Measurements from ENCODE around the gene NSMCE1.

The NSMCE1 gene

GRCh38 chr16:27185776-27186130, 82.8 kb downstream of the NSMCE1 start:
- DNase-seq (ENCODE audit: low read depth), result no peak
- H3K4me3 ChIP-seq (ENCODE audit: control insufficient read depth, low read depth, low read length), result no peak overlapping the region
- no peak for TF ChIP-seq CTCF (conservative IDR thresholded peaks at IDR 0.05; ENCODE audit: control insufficient read depth, insufficient read depth, low read depth, low read length)

- TF ChIP-seq CTCF (conservative IDR thresholded peaks at IDR 0.05; ENCODE audit: control insufficient read depth, insufficient read depth, low read depth, low read length), result no peak
- no peak for DNase-seq (ENCODE audit: low read depth)
- no peak overlapping the region for H3K4me3 ChIP-seq (ENCODE audit: control insufficient read depth, low read depth, low read length)
Measured at GRCh38 chr16:27182906-27183405, 85.6 kb downstream of the NSMCE1 start.

- peak; percentile 7 for TF ChIP-seq CTCF (conservative IDR thresholded peaks at IDR 0.05; ENCODE audit: control insufficient read depth, insufficient read depth, low read depth, low read length)
- H3K4me3 ChIP-seq (ENCODE audit: control insufficient read depth, low read depth, low read length), result no peak overlapping the region
- no peak for DNase-seq (ENCODE audit: low read depth)
Measured at GRCh38 chr16:27181019-27181790, 87.4 kb downstream of the NSMCE1 start.

GRCh38 chr16:27179500-27180072, 89.0 kb downstream of the NSMCE1 start:
- no peak overlapping the region for H3K4me3 ChIP-seq (ENCODE audit: control insufficient read depth, low read depth, low read length)
- peak; percentile 71 for DNase-seq (ENCODE audit: low read depth)
- TF ChIP-seq CTCF (conservative IDR thresholded peaks at IDR 0.05; ENCODE audit: control insufficient read depth, insufficient read depth, low read depth, low read length), result peak; percentile 92

GRCh38 chr16:27177031-27177774, 91.4 kb downstream of the NSMCE1 start:
- DNase-seq (ENCODE audit: low read depth), result peak; percentile 89
- no peak for TF ChIP-seq CTCF (conservative IDR thresholded peaks at IDR 0.05; ENCODE audit: control insufficient read depth, insufficient read depth, low read depth, low read length)
- H3K4me3 ChIP-seq (ENCODE audit: control insufficient read depth, low read depth, low read length), result no peak overlapping the region

GRCh38 chr16:27175888-27176287, 92.7 kb downstream of the NSMCE1 start:
- no peak overlapping the region for H3K4me3 ChIP-seq (ENCODE audit: control insufficient read depth, low read depth, low read length)
- DNase-seq (ENCODE audit: low read depth), result peak; percentile 19
- no peak for TF ChIP-seq CTCF (conservative IDR thresholded peaks at IDR 0.05; ENCODE audit: control insufficient read depth, insufficient read depth, low read depth, low read length)

All from fibroblast of mammary gland (primary cell).